Liver (tissue), 9 donors: Measurements from ENCODE around the gene IGF1R. TPM values are rescaled to one million over a fixed set of nuclear protein-coding genes. Genes with fewer than 3 reads are reported as not detected.

Source experiments
- DNase-seq: peaks from one replicate; pipeline ENCODE4 v3.0.0-alpha.2; 2017; ENCODE audit warnings: low spot score
- H3K27ac ChIP-seq, 2 donors: one replicate each; pipeline ENCODE4 v1.7.0; 2013; ENCODE audit warnings: inconsistent platforms in 2 of 2, low read length in 2 of 2, control low read depth in 1 of 2, low read depth in 1 of 2, mild to moderate bottlenecking in 1 of 2
- H3K27me3 ChIP-seq, 4 donors: one replicate each; pipeline versions ENCODE4 v1.6.1 to v1.7.0; 2013; ENCODE audit warnings: low read length in 3 of 4, inconsistent platforms in 1 of 4, mild to moderate bottlenecking in 1 of 4, moderate library complexity in 1 of 4; ENCODE audit not compliant: control insufficient read depth in 4 of 4, insufficient read depth in 4 of 4
- H3K36me3 ChIP-seq, 4 donors: one replicate each; pipeline versions ENCODE4 v1.6.1 to v1.7.0; 2013; ENCODE audit warnings: low read length in 3 of 4, mild to moderate bottlenecking in 3 of 4, low read depth in 1 of 4, moderate library complexity in 1 of 4; ENCODE audit not compliant: control insufficient read depth in 4 of 4, insufficient read depth in 3 of 4
- H3K4me1 ChIP-seq, 4 donors: one replicate each; pipeline versions ENCODE4 v1.6.1 to v1.7.0; 2013; ENCODE audit warnings: low read length in 3 of 4, mild to moderate bottlenecking in 3 of 4, moderate library complexity in 1 of 4; ENCODE audit not compliant: control insufficient read depth in 4 of 4, insufficient read depth in 4 of 4
- H3K4me3 ChIP-seq, 3 donors: one replicate each; pipeline versions ENCODE4 v1.6.1 to v1.7.0; 2013; ENCODE audit warnings: low read length in 3 of 3, control low read depth in 1 of 3, low read depth in 1 of 3, mild to moderate bottlenecking in 1 of 3
- H3K9ac ChIP-seq, 2 donors: one replicate each; pipeline ENCODE4 v1.7.0; 2013; ENCODE audit warnings: low read length in 2 of 2, mild to moderate bottlenecking in 2 of 2, moderate library complexity in 2 of 2, control low read depth in 1 of 2, low read depth in 1 of 2
- H3K9me3 ChIP-seq, 4 donors: one replicate each; pipeline versions ENCODE4 v1.6.1 to v1.7.0; 2013; ENCODE audit warnings: low read length in 3 of 4; ENCODE audit not compliant: control insufficient read depth in 4 of 4
- EGR1 ChIP-seq, 2 donors: IDR thresholded peaks; 2 replicates each; pipeline ENCODE4 v1.6.1; 2016 to 2018; ENCODE audit warnings: antibody characterized with exemption in 2 of 2, low read depth in 2 of 2
- FOXA1 ChIP-seq: IDR thresholded peaks from 2 replicates; pipeline ENCODE4 v1.6.1; 2016; ENCODE audit warnings: antibody characterized with exemption
- GABPA ChIP-seq, 2 donors: IDR thresholded peaks in 1 of 2; conservative IDR thresholded peaks in 1 of 2; 2 replicates each; pipeline ENCODE4 v1.6.1; 2016; ENCODE audit warnings: antibody characterized with exemption in 2 of 2, mild to moderate bottlenecking in 1 of 2, moderate library complexity in 1 of 2
- HNF4A ChIP-seq, 2 donors: conservative IDR thresholded peaks; 2 replicates each; pipeline ENCODE4 v1.6.1; 2016; ENCODE audit warnings: antibody characterized with exemption in 2 of 2, mild to moderate bottlenecking in 2 of 2
- HNF4G ChIP-seq: IDR thresholded peaks from 2 replicates; pipeline ENCODE4 v1.6.1; 2016; ENCODE audit warnings: antibody characterized with exemption
- NR2F2 ChIP-seq: IDR thresholded peaks from 2 replicates; pipeline ENCODE4 v1.6.1; 2016; ENCODE audit warnings: antibody characterized with exemption
- RAD21 ChIP-seq, 2 donors: IDR thresholded peaks; 2 replicates each; pipeline ENCODE4 v1.6.1; 2016; ENCODE audit warnings: antibody characterized with exemption in 2 of 2, mild to moderate bottlenecking in 2 of 2
- RXRA ChIP-seq, 2 donors: IDR thresholded peaks; 2 replicates each; pipeline ENCODE4 v1.6.1; 2017 to 2018; ENCODE audit warnings: antibody characterized with exemption in 2 of 2, mild to moderate bottlenecking in 1 of 2
- SP1 ChIP-seq: IDR thresholded peaks from 2 replicates; pipeline ENCODE4 v1.6.1; 2018; ENCODE audit warnings: antibody characterized with exemption, mild to moderate bottlenecking
- TAF1 ChIP-seq: conservative IDR thresholded peaks from 2 replicates; pipeline ENCODE4 v1.6.1; 2016; ENCODE audit warnings: antibody characterized with exemption, mild to moderate bottlenecking
- YY1 ChIP-seq: IDR thresholded peaks from 2 replicates; pipeline ENCODE4 v1.6.1; 2016; ENCODE audit warnings: antibody characterized with exemption, mild to moderate bottlenecking
- WGBS: extraction: QIAGEN DNeasy Blood & Tissue Kit; methylation state at CpG from one replicate; pipeline ENCODE4 v1.1.7; 2013; 5-methylcytosine and 5-hydroxymethylcytosine counted together
- polyA plus RNA-seq, 2 donors: library from polyadenylated mRNA; stranded (reverse) in 1 of 2; unstranded in 1 of 2; fragments of 200-250 nt in 1 of 2; fragments of >200 nt in 1 of 2; fragmentation: Nextera tagmentation in 1 of 2; extraction: Ambion mirVana in 1 of 2; gene quantifications; one replicate each; pipeline versions ENCODE4 v1.2.1 to v1.2.3, GENCODE V29; 2013 to 2015
- total RNA-seq, 2 donors: library from RNA; depleted of rRNA; stranded (reverse); fragments of >200 nt; gene quantifications; one replicate each; pipeline ENCODE4 v1.2.3, GENCODE V29; 2014
- TF ChIP-seq, protein P1 (sequence below): IDR thresholded peaks from 2 replicates; pipeline ENCODE4 v1.6.1; 2016; ENCODE audit warnings: antibody characterized with exemption
- TF ChIP-seq, protein P2 (sequence below): IDR thresholded peaks from 2 replicates; pipeline ENCODE4 v1.6.1; 2016; ENCODE audit warnings: antibody characterized with exemption, mild to moderate bottlenecking
- donor health status: healthy.
- donor health status: healthy.
- donor health status: healthy.
- donor health status: healthy.
- donor health status: healthy.

IGF1R gene
- total and polyA plus RNA-seq, 4 donors: 0.69 to 10.3 (median 3.2) TPM

DNA sequence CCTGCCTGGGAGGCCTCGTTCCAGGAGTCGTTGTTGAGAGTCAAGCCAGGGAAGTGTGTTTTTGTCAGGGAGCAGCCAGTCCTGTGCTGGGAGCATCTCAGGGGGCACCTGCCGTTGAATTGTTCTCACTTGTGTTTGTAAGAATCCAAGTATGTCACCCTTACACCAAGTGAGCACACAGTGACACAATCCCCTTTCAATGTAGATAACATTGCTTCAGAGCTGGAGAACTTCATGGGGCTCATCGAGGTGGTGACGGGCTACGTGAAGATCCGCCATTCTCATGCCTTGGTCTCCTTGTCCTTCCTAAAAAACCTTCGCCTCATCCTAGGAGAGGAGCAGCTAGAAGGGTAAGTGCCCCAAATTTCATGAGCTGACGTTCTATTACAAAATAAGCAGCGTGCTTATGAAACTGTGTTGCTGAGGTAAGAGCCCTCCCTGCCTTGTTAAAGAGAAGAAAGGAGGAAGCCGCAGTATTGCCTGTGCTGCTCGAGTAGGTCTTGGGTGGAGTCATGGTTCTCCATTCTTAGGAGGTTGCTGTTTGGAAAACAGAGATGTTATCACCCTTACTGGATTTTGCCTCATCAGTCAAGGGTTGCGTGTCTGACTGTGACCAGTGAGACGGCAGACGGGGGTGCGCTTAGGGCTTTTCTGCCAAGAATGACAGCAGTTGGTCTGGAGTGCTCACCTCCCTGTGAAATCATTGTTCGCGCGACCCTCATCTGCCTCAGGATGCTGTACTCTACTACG is 251.1 kb downstream of the IGF1R start:
- no peak for TF ChIP-seq RAD21 (IDR thresholded peaks at IDR 0.05)
- no peak for TF ChIP-seq HNF4G
- TF ChIP-seq FOXA1: no peak
- TF ChIP-seq GABPA (IDR thresholded peaks at IDR 0.05 in 1 of 2, conservative IDR thresholded peaks at IDR 0.05 in 1 of 2): no peak
- TF ChIP-seq TAF1: no peak
- no peak for TF ChIP-seq EGR1 (IDR thresholded peaks at IDR 0.05; ENCODE audit: low read depth in 2 of 2)
- TF ChIP-seq RXRA (IDR thresholded peaks at IDR 0.05): no peak
- TF ChIP-seq, protein P1, sequence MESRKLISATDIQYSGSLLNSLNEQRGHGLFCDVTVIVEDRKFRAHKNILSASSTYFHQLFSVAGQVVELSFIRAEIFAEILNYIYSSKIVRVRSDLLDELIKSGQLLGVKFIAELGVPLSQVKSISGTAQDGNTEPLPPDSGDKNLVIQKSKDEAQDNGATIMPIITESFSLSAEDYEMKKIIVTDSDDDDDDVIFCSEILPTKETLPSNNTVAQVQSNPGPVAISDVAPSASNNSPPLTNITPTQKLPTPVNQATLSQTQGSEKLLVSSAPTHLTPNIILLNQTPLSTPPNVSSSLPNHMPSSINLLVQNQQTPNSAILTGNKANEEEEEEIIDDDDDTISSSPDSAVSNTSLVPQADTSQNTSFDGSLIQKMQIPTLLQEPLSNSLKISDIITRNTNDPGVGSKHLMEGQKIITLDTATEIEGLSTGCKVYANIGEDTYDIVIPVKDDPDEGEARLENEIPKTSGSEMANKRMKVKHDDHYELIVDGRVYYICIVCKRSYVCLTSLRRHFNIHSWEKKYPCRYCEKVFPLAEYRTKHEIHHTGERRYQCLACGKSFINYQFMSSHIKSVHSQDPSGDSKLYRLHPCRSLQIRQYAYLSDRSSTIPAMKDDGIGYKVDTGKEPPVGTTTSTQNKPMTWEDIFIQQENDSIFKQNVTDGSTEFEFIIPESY: no peak
- TF ChIP-seq NR2F2: no peak
- no peak for TF ChIP-seq YY1
- TF ChIP-seq SP1: no peak
- TF ChIP-seq, protein P2, sequence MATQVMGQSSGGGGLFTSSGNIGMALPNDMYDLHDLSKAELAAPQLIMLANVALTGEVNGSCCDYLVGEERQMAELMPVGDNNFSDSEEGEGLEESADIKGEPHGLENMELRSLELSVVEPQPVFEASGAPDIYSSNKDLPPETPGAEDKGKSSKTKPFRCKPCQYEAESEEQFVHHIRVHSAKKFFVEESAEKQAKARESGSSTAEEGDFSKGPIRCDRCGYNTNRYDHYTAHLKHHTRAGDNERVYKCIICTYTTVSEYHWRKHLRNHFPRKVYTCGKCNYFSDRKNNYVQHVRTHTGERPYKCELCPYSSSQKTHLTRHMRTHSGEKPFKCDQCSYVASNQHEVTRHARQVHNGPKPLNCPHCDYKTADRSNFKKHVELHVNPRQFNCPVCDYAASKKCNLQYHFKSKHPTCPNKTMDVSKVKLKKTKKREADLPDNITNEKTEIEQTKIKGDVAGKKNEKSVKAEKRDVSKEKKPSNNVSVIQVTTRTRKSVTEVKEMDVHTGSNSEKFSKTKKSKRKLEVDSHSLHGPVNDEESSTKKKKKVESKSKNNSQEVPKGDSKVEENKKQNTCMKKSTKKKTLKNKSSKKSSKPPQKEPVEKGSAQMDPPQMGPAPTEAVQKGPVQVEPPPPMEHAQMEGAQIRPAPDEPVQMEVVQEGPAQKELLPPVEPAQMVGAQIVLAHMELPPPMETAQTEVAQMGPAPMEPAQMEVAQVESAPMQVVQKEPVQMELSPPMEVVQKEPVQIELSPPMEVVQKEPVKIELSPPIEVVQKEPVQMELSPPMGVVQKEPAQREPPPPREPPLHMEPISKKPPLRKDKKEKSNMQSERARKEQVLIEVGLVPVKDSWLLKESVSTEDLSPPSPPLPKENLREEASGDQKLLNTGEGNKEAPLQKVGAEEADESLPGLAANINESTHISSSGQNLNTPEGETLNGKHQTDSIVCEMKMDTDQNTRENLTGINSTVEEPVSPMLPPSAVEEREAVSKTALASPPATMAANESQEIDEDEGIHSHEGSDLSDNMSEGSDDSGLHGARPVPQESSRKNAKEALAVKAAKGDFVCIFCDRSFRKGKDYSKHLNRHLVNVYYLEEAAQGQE: no peak
- Histone ChIP-seq H3K27ac (peak overlapping the region in 1 of 2 donors; percentile 37), H3K4me1 (no peaks in the 10 kb centered on the region), H3K27me3 (peaks cover 0 to 8% (median 1%) of the 10 kb centered on the region in 4 donors), H3K36me3 (no peaks in the 10 kb centered on the region), H3K9me3 (no peaks in the 10 kb centered on the region), H3K4me3 (no peak overlapping the region), H3K9ac (no peak overlapping the region)
- WGBS: 84% methylated on average over 20 of the region's 20 CpGs
- DNase-seq: no peak

DNA sequence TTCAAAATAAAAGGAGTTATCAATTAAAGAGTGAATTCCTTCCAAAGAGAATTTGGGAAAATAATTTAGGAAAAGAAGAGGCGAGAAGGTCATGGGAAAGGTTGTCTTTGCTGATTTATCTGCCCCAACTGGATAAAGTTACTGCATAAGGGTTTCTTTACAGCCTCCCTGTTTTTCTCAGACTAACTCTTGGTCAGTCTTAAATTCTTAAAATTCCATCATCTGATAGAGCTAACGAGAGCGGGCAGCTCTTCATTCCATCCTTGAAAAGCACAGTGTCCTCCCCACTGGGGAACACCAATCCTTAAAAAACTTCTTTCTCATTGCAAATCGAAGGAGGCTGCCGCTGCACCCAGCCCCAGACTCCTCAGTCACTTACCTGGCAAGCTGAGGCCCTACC is 252.0 kb downstream of the IGF1R start:
- Histone ChIP-seq H3K9me3 (no peaks in the 10 kb centered on the region), H3K4me1 (no peaks in the 10 kb centered on the region), H3K4me3 (no peak overlapping the region), H3K27me3 (peaks cover 0 to 8% (median 1%) of the 10 kb centered on the region in 4 donors), H3K27ac (peak overlapping the region in 1 of 2 donors; percentile 23), H3K36me3 (no peaks in the 10 kb centered on the region), H3K9ac (no peak overlapping the region)
- 75% methylated on average over 5 of the region's 5 CpGs for WGBS
- no peak for TF ChIP-seq HNF4A (conservative IDR thresholded peaks at IDR 0.05)
- TF ChIP-seq NR2F2: peak; percentile 60
- no peak for DNase-seq
